ENCODE data around the gene ACVR1C.

The ACVR1C gene

DNA sequence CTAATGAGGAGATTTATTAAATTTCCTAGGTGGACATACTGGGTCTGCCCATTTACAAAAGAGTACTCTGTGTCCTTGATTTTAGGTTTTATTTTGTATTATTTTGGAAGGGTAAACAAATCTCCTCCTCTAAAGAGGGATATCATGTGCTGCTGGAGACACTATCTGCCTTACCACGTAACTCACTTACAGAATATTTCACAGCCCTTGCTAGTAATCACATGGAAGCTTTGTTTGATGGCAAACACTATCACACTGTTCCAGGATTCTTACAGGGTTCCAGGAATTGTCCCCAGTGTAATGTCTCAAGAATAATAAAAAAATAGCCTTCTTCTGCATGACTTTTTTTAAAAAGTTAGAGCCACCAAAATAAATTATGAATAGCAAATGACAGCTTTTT lies 29.2 kb upstream of the ACVR1C start:
- TF ChIP-seq, protein P1, sequence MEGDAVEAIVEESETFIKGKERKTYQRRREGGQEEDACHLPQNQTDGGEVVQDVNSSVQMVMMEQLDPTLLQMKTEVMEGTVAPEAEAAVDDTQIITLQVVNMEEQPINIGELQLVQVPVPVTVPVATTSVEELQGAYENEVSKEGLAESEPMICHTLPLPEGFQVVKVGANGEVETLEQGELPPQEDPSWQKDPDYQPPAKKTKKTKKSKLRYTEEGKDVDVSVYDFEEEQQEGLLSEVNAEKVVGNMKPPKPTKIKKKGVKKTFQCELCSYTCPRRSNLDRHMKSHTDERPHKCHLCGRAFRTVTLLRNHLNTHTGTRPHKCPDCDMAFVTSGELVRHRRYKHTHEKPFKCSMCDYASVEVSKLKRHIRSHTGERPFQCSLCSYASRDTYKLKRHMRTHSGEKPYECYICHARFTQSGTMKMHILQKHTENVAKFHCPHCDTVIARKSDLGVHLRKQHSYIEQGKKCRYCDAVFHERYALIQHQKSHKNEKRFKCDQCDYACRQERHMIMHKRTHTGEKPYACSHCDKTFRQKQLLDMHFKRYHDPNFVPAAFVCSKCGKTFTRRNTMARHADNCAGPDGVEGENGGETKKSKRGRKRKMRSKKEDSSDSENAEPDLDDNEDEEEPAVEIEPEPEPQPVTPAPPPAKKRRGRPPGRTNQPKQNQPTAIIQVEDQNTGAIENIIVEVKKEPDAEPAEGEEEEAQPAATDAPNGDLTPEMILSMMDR (IDR thresholded peaks at IDR 0.05; ENCODE audit: unreplicated experiment in 3 of 3) = no peak
- Mint-ChIP-seq H3K4me3 (no peak overlapping the region), H3K9me3 (no peaks in the 10 kb centered on the region), H3K36me3 (ENCODE audit: low read depth) (no peaks in the 10 kb centered on the region), H3K27ac (no peak overlapping the region), H3K4me1 (no peaks in the 10 kb centered on the region), H3K27me3 (ENCODE audit: low read depth) (no peaks in the 10 kb centered on the region)

DNA sequence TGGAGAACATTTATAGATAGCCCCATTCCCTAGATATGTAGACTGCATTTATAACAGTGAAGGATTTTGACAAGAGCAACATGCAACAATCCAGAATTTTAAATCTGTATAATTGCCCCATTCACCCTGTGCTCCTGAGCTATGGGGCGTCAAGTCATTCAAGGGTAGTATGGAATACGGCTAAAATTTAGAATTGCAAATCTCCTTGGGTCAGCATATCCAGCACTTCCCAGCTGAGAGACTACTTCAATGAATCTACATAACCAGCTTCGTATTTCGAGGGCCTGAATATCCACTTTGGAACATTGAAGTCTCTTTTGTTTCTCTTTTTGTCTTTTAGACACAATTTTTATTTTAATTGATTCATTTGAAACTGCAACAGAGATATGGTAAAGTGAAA lies 28.4 kb upstream of the ACVR1C start:
- Mint-ChIP-seq H3K4me3 (no peak overlapping the region), H3K27me3 (ENCODE audit: low read depth) (no peaks in the 10 kb centered on the region), H3K36me3 (ENCODE audit: low read depth) (no peaks in the 10 kb centered on the region), H3K4me1 (no peaks in the 10 kb centered on the region), H3K27ac (no peak overlapping the region), H3K9me3 (no peaks in the 10 kb centered on the region)
- TF ChIP-seq, protein P1 (IDR thresholded peaks at IDR 0.05; ENCODE audit: unreplicated experiment in 3 of 3) = no peak

DNA sequence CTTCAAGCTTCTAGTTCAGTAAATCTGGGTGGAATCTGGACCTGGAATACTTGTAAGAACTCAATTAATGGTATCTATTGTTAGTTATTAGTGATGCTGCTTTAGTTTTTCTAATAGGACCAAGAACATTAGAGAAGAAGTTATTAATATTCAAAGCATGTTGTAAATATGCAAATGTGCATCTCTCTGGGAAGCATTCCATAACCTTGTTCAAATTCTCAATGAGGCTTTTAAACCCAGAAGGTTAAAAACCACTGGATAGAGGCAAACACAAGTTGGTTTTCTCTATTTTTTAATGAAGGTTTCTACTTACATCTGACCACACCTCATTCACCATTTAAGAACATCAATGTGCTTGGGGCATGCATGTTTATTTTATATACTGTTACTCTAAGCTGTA lies 16.1 kb upstream of the ACVR1C start:
- TF ChIP-seq, protein P1 (IDR thresholded peaks at IDR 0.05; ENCODE audit: unreplicated experiment in 3 of 3) = no peak
- H3K27me3 Mint-ChIP-seq (ENCODE audit: low read depth) = peaks cover 4% of the 10 kb centered on the region

DNA sequence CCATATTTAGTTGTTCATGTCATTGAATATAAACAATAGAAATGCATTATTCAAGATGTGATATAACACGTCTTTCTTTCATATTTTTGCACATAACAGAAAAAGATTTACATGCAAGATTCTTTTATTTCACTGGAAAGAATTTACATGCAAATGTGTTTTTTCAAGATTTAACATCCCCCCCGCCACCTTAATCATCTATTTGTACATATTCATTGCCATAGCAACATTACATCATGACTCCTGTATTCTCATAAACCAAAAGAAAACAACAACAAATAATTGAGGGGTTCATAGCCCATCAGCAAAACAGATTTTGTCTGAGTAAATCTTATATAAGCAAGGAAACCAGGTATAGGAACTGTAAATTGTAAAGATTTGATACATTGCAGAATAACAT lies 3.2 kb upstream of the ACVR1C start:
- no peaks in the 10 kb centered on the region for H3K9me3 Mint-ChIP-seq
- H3K27ac Mint-ChIP-seq = no peak overlapping the region
- H3K4me3 Mint-ChIP-seq = no peak overlapping the region
- no peaks in the 10 kb centered on the region for H3K36me3 Mint-ChIP-seq (ENCODE audit: low read depth)
- H3K4me1 Mint-ChIP-seq = no peaks in the 10 kb centered on the region
- TF ChIP-seq, protein P1 (IDR thresholded peaks at IDR 0.05; ENCODE audit: unreplicated experiment in 3 of 3) = no peak
- peaks cover 41% of the 10 kb centered on the region for H3K27me3 Mint-ChIP-seq (ENCODE audit: low read depth)

More for the DNA sequence above, 16.1 kb upstream of the ACVR1C start:
- Mint-ChIP-seq H3K36me3 (ENCODE audit: low read depth) (no peaks in the 10 kb centered on the region), H3K27ac (no peak overlapping the region), H3K4me3 (no peak overlapping the region), H3K9me3 (no peaks in the 10 kb centered on the region), H3K4me1 (no peaks in the 10 kb centered on the region)

DNA sequence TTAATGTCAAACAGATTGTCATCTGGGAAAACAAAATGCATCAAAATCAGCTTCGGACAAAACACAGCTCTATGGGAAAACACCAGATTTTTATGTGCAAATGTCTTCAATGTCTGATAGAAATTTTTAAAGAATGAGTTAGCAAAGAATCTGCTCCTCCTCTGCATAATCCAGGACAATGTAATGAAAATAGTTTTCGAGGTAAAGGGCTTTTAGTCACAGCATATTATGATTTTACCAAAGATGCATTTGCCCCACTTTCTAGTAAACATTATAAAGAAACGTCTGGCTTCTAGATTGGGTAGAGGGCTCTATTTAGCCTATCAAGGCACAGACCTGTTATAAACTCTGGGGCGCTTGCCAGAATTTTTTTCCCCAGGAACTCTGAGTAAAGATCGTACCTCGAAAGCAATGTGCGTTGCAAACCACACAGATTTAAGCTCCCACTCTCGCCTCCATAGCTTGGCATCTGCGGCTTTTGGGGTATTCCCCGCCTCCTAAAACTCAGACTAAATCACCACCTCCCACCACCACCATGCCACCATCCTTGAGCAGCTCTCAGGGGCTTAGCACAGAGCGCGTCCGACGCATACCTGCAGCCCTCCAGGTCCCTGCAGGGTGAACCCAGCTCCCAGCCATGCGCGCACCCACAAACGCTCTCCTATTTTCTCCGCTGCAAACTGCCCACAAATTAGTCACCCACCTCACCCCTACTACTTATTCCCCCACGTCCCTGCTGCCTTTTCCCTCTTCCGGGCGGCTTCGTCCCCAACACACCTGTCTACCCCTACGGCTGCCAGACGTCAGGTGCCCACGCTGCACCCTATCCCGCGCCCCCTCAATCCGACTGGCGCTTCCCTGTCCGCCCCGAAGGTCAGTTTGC lies 829 bp downstream of the ACVR1C start:
- Mint-ChIP-seq H3K4me3 (peak overlapping the region; percentile 84 to 85 (median 84)), H3K36me3 (ENCODE audit: low read depth) (no peaks in the 10 kb centered on the region), H3K27ac (no peak overlapping the region), H3K9me3 (peaks cover 4% of the 10 kb centered on the region), H3K4me1 (no peaks in the 10 kb centered on the region), H3K27me3 (ENCODE audit: low read depth) (peaks cover 60% of the 10 kb centered on the region)
- TF ChIP-seq, protein P1 (IDR thresholded peaks at IDR 0.05; ENCODE audit: unreplicated experiment in 3 of 3) = no peak

DNA sequence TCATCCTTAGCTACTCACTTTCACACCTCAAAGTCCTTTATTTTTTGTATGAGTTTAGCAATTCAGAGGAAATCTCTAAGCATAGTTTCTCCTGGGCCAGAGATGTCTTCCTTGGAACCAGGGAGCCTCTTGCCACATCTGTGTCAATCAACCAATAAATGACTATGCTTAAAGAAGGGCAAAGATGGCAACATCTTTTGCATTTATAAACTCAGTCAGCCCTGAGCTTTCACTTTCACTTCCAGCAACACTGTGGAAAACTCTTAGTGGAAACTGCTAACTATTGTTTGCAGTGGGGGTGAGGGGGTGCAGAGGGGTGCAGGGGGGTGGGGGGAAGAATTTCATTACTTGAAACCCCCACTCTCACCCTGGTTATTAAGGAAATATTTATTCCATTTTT lies 3.4 kb downstream of the ACVR1C start:
- no peaks in the 10 kb centered on the region for H3K36me3 Mint-ChIP-seq (ENCODE audit: low read depth)
- peaks cover 9% of the 10 kb centered on the region for H3K9me3 Mint-ChIP-seq
- no peak overlapping the region for H3K4me3 Mint-ChIP-seq
- no peaks in the 10 kb centered on the region for H3K4me1 Mint-ChIP-seq
- H3K27ac Mint-ChIP-seq = no peak overlapping the region
- H3K27me3 Mint-ChIP-seq (ENCODE audit: low read depth) = peaks cover 67% of the 10 kb centered on the region
- TF ChIP-seq, protein P1 (IDR thresholded peaks at IDR 0.05; ENCODE audit: unreplicated experiment in 3 of 3) = no peak

Measured in nephron (organoid).